Measurements from ENCODE around the gene TMEM139.

Gene TMEM139

DNA sequence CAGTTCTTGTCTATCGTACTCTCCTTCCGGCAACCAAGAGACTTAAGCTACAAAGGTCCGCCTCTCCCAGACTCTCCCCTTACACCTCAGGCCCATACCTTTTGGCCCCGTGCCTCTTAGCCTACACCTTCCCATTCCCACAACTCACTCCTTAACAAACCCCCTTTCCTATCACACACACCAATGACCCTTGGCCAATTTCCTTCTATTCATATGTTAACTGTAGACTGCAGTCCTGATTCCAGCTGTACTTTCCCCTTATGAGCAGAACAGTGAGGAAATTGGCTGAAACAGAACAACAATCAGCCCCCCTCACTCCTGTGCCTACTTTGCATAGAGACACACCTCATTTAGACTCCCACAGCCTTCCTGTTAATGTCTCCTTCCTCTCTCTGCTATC lies 1.4 kb upstream of the TMEM139 start:
- no peak overlapping the region for H3K4me3 ChIP-seq (ENCODE audit: low read length)
- H3K27ac ChIP-seq (ENCODE audit: low read length) = no peak overlapping the region
- H4K20me1 ChIP-seq (ENCODE audit: insufficient read depth, low read length) = no peaks in the 10 kb centered on the region
- no peaks in the 10 kb centered on the region for H3K27me3 ChIP-seq (replicated peaks; ENCODE audit: insufficient read depth, low read length)
- peaks cover 2% of the 10 kb centered on the region for H3K79me2 ChIP-seq (ENCODE audit: low read length)
- no peaks in the 10 kb centered on the region for H3F3A ChIP-seq (ENCODE audit: insufficient read depth, low read length)
- no peak overlapping the region for H3K4me2 ChIP-seq (ENCODE audit: low read depth, low read length)
- H3K9ac ChIP-seq (ENCODE audit: low read length) = no peak overlapping the region
- H3K9me2 ChIP-seq (replicated peaks; ENCODE audit: insufficient read depth, low read length) = no peaks in the 10 kb centered on the region
- 0 out of 2 replicates have a peak, but pooled peaks cover 4% of the 10 kb centered on the region for H3K4me1 ChIP-seq (ENCODE audit: low read length)
- TF ChIP-seq EZH2phosphoT487 (IDR thresholded peaks at IDR 0.05; ENCODE audit: low read length) = no peak
- TF ChIP-seq, protein P1, sequence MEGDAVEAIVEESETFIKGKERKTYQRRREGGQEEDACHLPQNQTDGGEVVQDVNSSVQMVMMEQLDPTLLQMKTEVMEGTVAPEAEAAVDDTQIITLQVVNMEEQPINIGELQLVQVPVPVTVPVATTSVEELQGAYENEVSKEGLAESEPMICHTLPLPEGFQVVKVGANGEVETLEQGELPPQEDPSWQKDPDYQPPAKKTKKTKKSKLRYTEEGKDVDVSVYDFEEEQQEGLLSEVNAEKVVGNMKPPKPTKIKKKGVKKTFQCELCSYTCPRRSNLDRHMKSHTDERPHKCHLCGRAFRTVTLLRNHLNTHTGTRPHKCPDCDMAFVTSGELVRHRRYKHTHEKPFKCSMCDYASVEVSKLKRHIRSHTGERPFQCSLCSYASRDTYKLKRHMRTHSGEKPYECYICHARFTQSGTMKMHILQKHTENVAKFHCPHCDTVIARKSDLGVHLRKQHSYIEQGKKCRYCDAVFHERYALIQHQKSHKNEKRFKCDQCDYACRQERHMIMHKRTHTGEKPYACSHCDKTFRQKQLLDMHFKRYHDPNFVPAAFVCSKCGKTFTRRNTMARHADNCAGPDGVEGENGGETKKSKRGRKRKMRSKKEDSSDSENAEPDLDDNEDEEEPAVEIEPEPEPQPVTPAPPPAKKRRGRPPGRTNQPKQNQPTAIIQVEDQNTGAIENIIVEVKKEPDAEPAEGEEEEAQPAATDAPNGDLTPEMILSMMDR (IDR thresholded peaks at IDR 0.05; ENCODE audit: low read length) = no peak
- no peak for TF ChIP-seq EZH2 (optimal IDR thresholded peaks at IDR 0.05; ENCODE audit: low read depth, low read length)
- no peak for DNase-seq
- H3K36me3 ChIP-seq (replicated peaks; ENCODE audit: insufficient read depth, low read length) = no peaks in the 10 kb centered on the region
- H3K9me3 ChIP-seq (replicated peaks; ENCODE audit: insufficient read depth, low read length) = no peaks in the 10 kb centered on the region
- no peak overlapping the region for H2AFZ ChIP-seq (ENCODE audit: low read length)

DNA sequence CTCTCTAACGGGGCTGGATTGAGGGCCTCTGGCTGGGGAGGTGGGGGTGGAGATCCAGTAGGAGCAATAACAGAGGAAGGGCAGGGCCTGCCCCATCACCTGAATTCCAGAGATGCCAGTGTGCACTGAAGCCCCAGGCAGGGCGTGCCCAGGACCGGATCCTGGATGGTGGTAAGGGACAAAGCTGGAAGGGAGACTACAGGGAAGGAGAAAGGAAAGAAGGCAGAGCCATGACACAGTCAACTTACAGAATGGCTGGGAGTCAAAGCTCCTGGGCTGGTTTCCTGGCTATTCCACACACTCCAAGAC lies 666 bp downstream of the TMEM139 start:
- H3K9me2 ChIP-seq (replicated peaks; ENCODE audit: insufficient read depth, low read length) = no peaks in the 10 kb centered on the region
- H3K4me1 ChIP-seq (ENCODE audit: low read length) = peaks cover 13% of the 10 kb centered on the region
- DNase-seq = no peak
- H3F3A ChIP-seq (ENCODE audit: insufficient read depth, low read length) = no peaks in the 10 kb centered on the region
- TF ChIP-seq EZH2 (optimal IDR thresholded peaks at IDR 0.05; ENCODE audit: low read depth, low read length) (no peak), EZH2phosphoT487 (IDR thresholded peaks at IDR 0.05; ENCODE audit: low read length) (no peak)
- TF ChIP-seq, protein P1 (IDR thresholded peaks at IDR 0.05; ENCODE audit: low read length) = no peak
- no peak overlapping the region for H3K4me3 ChIP-seq (ENCODE audit: low read length)
- no peaks in the 10 kb centered on the region for H3K27me3 ChIP-seq (replicated peaks; ENCODE audit: insufficient read depth, low read length)
- H3K4me2 ChIP-seq (ENCODE audit: low read depth, low read length) = no peak overlapping the region
- peaks cover 22% of the 10 kb centered on the region for H3K79me2 ChIP-seq (ENCODE audit: low read length)
- H3K27ac ChIP-seq (ENCODE audit: low read length) = no peak overlapping the region
- no peak overlapping the region for H2AFZ ChIP-seq (ENCODE audit: low read length)
- H4K20me1 ChIP-seq (ENCODE audit: insufficient read depth, low read length) = no peaks in the 10 kb centered on the region
- no peaks in the 10 kb centered on the region for H3K9me3 ChIP-seq (replicated peaks; ENCODE audit: insufficient read depth, low read length)
- H3K9ac ChIP-seq (ENCODE audit: low read length) = no peak overlapping the region
- H3K36me3 ChIP-seq (replicated peaks; ENCODE audit: insufficient read depth, low read length) = no peaks in the 10 kb centered on the region; the same call in 1 of the 2 replicates

DNA sequence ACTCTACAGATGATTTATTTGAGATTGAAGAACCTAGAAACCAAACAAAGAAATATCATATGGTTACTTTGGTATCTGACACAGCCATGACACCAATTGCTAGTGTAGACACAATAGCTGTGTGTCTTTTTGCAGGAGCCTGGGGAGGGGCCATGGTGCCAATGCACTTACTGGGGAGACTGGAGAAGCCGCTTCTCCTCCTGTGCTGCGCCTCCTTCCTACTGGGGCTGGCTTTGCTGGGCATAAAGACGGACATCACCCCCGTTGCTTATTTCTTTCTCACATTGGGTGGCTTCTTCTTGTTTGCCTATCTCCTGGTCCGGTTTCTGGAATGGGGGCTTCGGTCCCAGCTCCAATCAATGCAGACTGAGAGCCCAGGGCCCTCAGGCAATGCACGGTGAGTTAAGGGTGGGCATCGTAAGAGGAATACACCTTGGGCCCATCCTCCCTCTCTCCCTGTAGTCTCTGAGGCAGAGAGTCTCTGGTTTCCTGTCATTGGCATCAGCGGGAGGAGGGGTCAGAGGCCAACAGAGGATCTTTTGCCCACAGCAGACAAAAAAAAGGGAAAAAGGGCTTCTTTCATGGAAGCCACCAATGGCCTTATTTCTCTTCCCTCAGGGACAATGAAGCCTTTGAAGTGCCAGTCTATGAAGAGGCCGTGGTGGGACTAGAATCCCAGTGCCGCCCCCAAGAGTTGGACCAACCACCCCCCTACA lies 1.2 kb downstream of the TMEM139 start:
- no peaks in the 10 kb centered on the region; the same call in 1 of the 2 replicates for H3K36me3 ChIP-seq (replicated peaks; ENCODE audit: insufficient read depth, low read length)
- H3K9me3 ChIP-seq (replicated peaks; ENCODE audit: insufficient read depth, low read length) = no peaks in the 10 kb centered on the region
- H3K9ac ChIP-seq (ENCODE audit: low read length) = no peak overlapping the region
- TF ChIP-seq, protein P1 (IDR thresholded peaks at IDR 0.05; ENCODE audit: low read length) = no peak
- TF ChIP-seq EZH2phosphoT487 (IDR thresholded peaks at IDR 0.05; ENCODE audit: low read length) = no peak
- no peak for TF ChIP-seq EZH2 (optimal IDR thresholded peaks at IDR 0.05; ENCODE audit: low read depth, low read length)
- no peak overlapping the region for H3K27ac ChIP-seq (ENCODE audit: low read length)
- no peaks in the 10 kb centered on the region for H3K27me3 ChIP-seq (replicated peaks; ENCODE audit: insufficient read depth, low read length)
- H3K4me1 ChIP-seq (ENCODE audit: low read length) = peaks cover 16% of the 10 kb centered on the region
- H2AFZ ChIP-seq (ENCODE audit: low read length) = no peak overlapping the region
- H3K4me2 ChIP-seq (ENCODE audit: low read depth, low read length) = no peak overlapping the region
- no peak overlapping the region for H3K4me3 ChIP-seq (ENCODE audit: low read length)
- no peaks in the 10 kb centered on the region for H4K20me1 ChIP-seq (ENCODE audit: insufficient read depth, low read length)
- DNase-seq = no peak
- peaks cover 28% of the 10 kb centered on the region for H3K79me2 ChIP-seq (ENCODE audit: low read length)
- no peaks in the 10 kb centered on the region for H3F3A ChIP-seq (ENCODE audit: insufficient read depth, low read length)
- H3K9me2 ChIP-seq (replicated peaks; ENCODE audit: insufficient read depth, low read length) = no peaks in the 10 kb centered on the region

Data from MM.1S (cell line).